Choroid plexus epithelial cell (primary cell): ENCODE data around the gene PER2.

Source experiments
- DNase-seq: peaks from one replicate; pipeline ENCODE4 v3.0.0-alpha.2; 2010; ENCODE audit warnings: low read depth
- H3K4me3 ChIP-seq: 2 replicates; pipeline ENCODE4 v1.5.1; 2011; ENCODE audit warnings: low read depth, mild to moderate bottlenecking, control low read depth, low read length, moderate library complexity
- CTCF ChIP-seq: conservative IDR thresholded peaks from 2 replicates; pipeline ENCODE4 v1.5.1; 2011; ENCODE audit warnings: low read depth, mild to moderate bottlenecking, control low read depth, inconsistent platforms, low read length, moderate library complexity

PER2 gene

GRCh38 chr2:238257786-238258700 is 30.4 kb downstream of the PER2 start:
- no peak overlapping the region for H3K4me3 ChIP-seq
- no peak for DNase-seq
- no peak for TF ChIP-seq CTCF

- TF ChIP-seq CTCF = peak; percentile 79
- H3K4me3 ChIP-seq = no peak overlapping the region
- DNase-seq = peak; percentile 84
Observed at GRCh38 chr2:238256594-238257104, 31.8 kb downstream of the PER2 start.

- no peak for TF ChIP-seq CTCF
- no peak overlapping the region for H3K4me3 ChIP-seq
- no peak for DNase-seq
Observed at GRCh38 chr2:238256111-238256510, 32.3 kb downstream of the PER2 start.

GRCh38 chr2:238255636-238256035 is 32.8 kb downstream of the PER2 start:
- TF ChIP-seq CTCF = no peak
- no peak overlapping the region for H3K4me3 ChIP-seq
- DNase-seq = no peak

- no peak for TF ChIP-seq CTCF
- no peak for DNase-seq
- no peak overlapping the region for H3K4me3 ChIP-seq
Observed at GRCh38 chr2:238255151-238255551, 33.3 kb downstream of the PER2 start.

- no peak for TF ChIP-seq CTCF
- no peak overlapping the region for H3K4me3 ChIP-seq
- DNase-seq = no peak
Observed at GRCh38 chr2:238254095-238254723, 34.2 kb downstream of the PER2 start.
